ENCODE results near the gene GPC6.
A peak's percentile ranks its signal among the peaks of the same experiment; 100 is the strongest.

The GPC6 gene

DNA sequence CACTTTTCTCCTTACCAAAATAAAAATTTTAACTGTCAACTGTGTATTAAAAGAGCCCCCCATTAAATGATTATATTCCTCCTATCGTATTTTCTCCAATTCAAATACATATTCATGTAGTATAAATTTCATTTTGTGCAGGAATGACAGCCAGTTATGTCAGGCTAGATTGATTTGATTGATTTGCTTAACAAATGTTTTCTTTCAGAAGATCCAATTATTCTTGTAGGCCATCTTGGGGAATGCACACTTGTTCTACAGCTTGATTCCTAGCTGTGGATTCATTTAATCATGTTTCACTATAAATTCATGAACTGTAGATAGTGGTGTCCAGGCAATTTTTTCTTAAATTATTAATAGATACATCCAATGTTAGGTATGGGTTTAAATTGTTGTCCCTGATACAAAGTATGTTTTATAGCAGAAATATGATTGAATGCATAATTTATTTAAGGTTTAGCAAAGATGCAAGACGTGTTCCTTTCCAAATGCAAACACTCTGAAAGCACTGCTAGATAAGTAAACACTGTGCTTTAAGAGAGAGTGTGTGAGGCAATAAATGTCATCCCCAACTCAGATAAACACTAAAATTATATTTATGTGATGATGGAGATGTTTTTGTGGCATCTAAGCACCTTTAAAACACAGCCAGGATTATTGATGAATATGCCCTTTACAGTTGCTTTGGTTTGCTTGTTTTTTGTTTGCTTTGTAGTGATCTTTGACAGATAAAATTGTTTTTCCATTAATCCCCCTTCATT lies 721.7 kb downstream of the GPC6 start:
- DNase-seq: no peak

DNA sequence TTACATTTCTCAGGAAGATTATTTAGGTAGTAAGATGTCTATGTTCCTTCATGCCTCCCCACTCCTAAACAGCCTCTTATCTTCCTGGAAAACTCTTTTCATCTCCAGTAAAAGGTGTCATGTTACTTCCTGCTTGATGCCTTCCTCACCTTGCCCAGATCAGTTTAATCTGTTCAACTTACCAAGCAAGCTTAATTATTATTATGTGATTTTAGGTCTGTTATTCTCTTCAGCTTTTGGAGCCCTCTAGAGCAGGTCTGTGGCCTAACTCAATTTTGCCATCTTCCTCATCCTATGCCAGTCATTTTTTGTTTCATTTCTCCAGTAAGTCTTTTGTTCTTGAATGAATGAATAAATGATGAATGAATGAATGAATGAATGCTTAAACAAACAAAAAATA lies 724.5 kb downstream of the GPC6 start:
- no peak for DNase-seq

DNA sequence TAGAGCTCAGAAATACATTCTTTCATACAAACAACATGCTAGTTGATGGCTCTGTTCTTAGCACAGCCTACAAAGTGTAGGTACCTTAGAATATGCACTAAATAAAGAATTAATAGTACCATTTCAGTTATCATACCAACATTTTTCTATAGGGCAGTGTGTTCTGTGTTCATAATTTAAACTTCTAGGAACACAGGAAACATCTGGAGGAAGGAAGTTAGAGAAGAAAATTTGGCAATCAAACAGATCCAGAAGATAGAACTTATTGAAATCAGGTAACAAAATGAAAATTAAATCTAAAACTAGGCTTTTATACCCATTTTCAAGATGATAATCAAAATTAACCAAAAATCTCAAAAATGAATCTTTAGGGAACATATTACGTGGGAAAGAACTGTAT lies 725.3 kb downstream of the GPC6 start:
- DNase-seq: no peak

DNA sequence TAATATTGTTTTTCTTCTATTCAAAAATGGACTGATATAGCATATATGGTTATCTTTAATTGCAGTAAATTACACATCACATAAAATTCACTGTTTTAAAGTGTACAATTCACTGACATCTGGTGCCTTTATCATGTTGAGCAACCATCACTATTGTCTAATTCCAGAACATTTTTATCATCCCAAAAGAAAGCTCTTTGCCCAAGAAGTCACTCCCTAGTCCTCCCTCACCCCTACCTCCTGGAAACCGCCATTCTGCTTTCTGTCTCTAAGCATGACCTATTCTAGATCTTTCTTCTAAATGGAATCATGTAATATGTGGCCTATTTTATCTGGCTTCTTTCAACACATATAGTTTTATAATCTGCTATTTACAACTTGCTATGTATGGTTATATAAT lies 727.2 kb downstream of the GPC6 start:
- DNase-seq: no peak

DNA sequence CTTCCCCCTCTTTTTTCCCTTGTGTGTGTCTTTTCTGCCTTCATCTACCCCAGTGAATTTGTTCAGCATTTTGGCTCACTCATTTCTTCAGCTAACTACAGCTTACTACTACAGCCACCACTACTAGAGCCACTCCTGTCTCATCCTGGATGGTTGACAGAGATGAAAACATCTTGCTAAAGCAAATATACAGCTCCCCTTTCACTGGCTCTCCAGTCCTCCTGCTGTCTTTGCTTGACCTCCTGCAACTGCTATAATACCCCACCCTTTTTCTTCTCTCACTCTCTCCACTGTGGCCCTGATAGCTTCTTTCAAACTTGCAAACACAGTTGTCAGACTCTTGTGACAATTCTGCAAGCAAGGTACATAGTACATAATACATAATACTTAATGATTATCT lies 729.3 kb downstream of the GPC6 start:
- no peak for DNase-seq

DNA sequence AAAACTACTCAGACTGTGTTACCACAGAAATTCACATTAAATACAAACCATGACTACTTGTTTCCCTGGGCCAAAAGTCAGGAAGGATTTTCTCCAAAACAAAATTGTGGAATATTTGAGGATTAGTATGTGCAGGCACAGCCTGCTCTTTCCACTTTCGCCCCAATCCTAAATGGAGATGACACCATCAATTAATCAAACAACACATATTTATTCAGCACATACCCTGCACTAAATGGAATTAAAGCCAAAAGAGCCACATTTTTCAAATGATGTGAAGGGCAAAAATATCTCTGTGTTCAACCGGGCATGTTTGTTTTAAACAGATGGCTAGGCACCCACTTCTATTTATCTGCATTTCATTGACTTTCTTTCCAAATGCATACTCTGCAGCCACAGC lies 729.8 kb downstream of the GPC6 start:
- DNase-seq: no peak

DNA sequence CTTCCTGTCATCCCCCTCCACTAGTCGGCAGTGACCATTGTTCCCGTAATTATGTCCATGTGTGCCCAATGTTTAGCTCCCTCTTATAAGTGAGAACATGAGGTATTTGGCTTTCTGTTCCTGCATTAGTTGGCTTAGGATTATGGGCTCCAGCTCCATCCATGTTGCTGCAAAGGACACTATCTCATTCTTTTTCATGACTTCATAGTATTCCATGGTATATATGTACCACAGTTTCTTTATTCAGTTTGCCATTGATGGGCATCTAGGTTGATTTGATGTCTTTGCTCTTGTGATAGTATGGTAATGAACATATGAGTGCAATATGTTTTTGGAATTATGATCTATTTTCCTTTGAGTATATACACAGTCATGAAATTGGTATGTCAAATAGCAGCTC lies 730.8 kb downstream of the GPC6 start:
- DNase-seq: no peak

DNA sequence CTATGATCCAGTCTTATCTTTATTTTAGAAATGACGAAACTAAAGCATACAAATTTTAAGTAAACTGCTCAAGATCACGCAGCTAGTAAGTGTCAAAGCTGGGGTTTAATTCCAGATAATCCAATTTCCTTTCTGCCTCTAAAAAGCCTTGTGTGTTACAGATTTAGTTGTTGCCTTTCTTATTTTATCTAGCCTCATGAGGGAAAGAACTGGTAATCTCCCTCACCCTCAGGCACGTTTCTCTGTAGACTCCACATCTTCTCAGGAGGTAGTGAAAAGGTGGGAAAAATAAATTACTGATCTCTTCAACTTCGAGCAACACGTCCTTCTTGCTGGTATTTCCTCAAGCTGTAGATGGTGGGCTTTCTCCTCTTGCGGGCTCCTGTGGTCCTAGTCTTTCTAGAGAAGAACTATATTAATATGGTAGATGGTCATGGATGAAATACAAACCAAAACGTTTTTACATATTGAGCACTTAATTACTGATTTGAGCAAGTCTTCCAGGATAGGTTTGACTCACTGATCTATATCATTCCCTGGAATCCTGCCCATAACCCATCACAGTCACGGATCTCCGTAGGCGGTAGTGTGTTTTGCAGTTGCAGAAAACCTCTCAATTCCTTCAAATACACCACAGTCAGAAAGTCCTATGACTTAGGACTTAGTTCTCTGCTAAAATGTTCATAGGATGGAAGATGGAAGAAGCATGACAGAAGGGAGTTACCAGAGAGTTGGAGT lies 733.4 kb downstream of the GPC6 start:
- no peak for DNase-seq

DNA sequence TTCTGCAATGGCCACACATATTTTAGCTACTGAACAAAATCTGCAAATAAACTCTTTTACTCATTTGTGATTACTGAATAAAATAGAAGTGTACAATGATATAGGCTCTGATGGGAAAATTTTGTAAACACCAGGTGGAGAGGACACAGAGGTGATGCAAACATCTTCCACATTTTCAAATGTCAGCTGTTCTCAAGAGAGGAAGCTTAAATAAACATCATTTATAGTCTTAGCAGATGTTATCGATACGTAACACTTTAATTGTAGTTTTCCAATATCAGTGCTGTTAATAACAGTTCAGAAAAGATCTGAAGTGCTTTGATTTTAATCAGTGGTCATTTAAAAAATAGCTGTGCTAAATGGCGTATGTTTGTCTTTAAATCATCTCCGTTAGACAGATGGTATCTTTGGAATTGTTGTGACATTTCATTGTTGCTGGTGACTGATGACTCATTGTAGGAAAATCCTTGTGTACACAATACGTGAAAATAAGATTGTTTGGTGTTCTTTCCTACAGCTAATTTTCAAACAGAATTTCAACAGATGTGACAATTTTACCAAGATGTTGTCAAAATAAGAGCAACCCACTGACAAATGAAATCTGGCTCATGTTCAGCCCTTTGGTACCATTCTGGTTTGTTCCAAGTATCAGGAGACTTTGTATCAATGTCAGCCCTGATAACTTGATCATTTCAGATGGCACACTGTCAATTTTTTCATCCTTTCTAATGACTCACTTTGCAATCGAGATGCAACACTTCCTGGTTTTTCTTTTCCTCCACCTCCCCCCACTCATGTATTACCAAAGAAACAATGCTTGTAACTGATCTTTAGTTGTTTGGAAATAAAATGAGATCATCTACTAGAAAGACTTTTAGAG lies 736.9 kb downstream of the GPC6 start:
- peak; percentile 71 for DNase-seq

DNA sequence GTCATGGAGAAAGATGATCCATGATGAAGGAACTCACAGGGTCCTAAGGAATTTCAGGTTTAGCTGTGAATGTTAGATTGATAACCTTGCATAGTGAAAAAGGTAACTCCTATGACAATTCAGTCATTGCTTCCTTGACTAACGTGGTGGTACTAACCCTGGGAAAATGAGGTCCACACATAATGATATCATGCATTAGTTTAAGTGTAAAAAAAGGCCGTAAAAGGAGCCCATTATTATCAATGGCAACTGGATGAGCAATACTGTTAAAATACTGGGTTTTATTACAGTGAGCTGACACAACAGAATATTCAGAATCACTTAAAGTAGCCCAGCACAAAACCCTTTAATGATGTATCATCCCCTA lies 737.5 kb downstream of the GPC6 start:
- DNase-seq: peak; percentile 1

DNA sequence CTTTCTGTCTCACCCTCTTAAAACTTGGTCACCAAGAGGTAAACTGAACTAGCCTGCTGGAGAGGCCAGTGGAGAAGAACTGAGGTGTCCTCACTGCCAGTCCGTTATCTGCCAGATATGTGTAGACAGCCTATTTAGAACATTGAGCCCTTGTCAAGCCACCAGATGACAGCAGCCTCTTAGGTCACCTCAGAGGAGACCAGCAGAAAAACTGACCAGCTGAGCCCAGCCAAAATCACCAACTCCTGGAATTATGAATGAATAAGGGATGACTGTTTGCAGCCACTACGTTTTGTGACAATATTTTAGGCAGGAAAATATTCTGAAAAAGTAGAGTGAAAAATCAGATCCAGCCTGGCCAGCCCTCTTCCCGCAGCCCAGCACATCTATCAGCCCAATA lies 739.0 kb downstream of the GPC6 start:
- no peak for DNase-seq

DNA sequence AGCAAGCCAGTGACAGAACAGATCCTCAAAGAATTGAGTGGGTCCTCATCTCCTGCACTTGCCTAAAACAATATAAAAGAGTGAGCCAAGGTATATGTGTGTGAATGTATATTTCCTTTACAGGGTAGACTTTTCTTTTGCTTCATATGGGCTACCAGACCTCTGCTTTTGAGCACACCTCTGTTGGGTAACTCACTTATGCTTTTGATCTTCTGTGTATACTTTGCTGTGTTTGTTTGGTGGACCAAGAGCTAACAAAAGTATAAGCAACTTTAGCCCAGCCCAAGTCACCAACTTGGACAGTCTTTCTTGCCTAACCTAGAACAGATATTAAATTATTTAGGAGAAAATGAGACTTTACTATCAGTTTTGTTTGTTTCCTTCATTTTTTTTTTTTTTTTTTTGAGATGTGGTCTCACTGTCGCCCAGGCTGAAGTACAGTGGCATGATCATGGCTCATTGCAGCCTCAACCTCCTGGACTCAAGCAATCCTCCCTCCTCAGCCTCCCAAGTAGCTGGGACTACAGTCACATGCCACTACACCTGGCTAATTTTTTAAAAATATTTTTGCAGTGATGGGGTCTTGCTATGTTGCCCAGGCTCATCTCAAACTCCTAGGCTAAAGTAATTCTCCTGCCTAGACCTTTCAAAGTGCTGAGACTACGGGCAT lies 739.8 kb downstream of the GPC6 start:
- DNase-seq: no peak

DNA sequence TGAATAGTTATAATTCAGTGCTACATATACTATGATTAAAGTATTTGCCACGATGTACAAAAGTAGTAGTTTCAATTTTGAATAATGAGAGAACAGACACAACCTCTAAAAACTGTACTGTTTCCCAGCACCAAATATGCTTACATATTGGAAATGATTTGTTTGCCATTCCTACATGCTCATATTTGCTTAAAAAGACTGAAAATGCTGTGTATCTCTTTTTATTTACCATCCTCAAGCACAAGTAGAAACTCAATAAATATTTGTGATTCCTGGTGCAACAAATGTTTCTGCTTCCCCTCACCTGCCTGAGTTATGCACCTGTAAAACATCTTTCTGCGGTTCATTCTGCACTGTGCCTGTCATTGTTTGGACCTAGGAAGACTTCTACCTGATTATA lies 740.7 kb downstream of the GPC6 start:
- DNase-seq: no peak

DNA sequence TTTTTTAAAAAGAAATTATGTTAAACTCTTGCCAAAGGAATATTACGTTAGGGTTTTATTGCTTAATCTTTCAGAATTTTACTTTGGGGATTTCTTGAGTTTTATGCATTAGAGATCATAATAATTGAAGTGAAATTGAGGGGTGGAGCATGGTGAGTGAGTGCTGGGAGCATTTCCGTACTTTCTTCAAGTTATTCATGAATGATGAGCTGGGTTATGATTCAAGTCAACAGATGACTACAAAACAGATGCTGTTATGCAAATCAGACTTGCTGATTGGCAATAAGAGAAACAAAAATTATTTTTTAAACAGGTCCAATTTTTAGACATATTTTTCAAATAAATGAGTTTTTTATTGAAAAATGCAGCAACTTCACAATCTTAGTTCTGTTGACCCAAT lies 748.6 kb downstream of the GPC6 start:
- DNase-seq: no peak

DNA sequence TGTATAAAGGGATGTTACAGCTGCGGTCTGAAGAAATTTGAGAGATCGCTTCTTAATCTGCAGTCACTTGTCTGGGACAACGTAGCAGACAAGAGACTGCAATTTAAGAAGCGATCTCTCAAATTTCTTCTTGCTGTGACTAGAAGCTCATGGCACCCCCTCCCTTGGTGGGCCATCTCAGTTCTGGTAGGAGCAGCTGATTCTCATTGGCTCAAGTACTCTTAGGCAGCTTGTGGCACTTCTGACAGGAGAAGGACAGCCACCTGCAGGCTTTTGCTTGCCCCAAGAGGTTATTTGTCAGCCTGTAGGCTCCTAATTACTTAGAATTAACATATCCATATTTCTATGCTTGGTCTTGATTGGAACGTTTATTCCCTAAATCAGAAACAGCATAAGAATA lies 749.9 kb downstream of the GPC6 start:
- DNase-seq: no peak

DNA sequence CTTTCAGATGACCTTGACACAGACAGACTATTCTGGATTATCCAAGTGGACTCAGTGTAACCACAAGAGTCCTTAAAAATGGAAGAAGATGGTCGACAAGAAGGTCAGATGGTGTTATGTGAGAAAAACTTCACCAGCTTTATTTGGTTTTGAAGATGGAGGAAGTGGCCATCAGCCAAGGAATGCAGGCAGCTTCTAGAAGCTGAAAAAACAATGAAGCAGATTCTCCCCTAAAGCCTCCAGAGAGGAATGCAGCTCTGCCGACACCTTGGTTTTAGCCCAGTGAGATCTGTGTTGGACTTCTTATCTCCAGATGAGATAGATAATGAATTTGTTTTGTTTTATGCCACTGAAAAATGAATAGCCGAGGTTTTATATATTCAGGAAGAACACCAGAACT lies 751.4 kb downstream of the GPC6 start:
- peak; percentile 47 for DNase-seq

DNA sequence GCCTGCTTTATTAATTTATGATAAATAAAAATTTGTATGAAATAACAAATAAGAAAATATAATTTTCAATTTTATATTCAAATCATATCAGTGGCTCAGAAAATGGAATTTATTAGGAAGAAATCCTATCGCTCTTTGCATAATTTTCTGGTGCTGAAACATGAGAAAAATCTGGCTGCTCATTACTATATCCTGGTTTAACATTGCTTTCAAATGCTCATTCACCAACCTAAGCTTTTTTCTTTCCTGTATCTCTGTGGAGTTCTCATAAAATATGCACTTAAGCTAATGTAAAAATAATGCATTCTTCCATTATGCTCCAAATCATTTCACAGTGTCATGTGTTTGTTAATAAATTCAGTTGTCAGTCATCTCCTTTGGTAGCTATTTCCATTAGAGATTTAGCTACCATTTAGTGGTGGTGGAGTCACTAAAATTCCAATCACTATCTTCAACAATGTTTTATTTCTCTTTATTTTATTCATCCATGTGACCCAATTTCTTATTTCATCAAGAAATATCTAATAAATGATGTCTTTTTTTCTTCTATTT lies 754.9 kb downstream of the GPC6 start:
- no peak for DNase-seq

DNA sequence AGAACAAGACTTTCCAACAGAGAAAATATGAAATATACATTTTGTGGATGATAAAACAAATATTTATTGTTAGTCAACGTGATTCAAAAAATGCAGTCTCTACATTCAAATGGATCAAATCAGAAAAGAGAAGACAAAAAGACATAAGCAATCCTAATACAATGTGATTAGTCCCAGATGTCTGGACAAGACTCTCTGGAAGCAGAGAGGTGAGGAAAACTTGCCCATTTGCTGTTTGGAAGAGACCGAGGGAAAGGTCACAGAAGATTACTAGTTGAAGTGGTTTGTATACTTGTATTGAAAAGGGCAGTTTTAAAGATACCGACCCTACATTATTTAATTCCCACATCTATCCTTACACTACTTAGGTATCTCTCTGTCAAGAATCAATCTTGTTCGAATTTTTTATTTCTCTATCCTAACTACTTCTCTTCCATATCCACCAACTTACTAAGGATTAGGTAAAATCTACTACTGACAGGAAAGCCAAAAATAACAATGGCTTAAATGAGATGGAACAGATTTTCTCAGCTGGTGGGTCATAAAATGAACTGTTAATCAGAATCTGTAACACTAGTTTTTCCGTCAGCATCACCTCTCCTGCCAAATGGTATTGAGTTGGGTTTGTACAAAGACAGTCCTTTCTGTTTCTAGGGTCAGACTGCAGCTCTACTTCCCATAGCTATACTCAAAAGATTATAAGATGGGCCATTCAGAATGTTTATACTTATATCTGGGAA lies 755.7 kb downstream of the GPC6 start:
- DNase-seq: no peak

DNA sequence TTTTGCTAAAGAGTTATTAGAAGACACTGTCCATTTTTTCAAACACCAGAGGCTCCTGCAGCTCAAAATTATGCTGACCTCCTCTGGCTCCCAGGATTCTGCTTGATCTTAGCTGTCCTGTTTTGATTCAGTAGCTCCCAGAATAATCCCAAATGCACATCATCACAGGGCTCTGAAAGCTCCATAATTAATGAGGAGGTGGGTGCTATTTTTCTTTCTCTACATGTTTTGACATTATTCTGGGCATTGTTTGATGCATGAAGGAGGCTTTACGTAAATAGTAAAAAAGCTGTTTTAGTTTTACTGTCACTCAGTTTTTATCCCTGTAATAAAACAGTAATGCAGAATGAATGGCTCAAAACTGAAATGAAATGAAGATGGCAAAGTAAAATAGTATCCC lies 757.4 kb downstream of the GPC6 start:
- no peak for DNase-seq

DNA sequence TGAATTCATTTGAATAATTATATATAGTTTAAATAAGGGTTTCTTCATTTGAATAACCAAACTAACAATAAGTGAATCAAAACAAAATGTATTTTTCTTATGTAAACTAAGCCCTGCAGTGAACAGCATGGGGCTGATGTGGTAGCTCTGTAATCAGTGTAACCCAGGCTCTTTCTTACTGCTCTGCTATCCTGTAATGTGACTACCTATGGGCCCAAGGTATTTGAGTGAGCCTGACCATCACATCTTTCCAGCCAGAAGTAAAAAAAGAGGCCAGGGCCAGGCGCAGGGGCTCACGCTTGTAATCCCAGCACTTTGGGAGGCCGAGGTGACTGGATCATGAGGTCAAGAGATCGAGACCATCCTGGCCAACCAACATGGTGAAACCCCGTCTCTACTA lies 758.3 kb downstream of the GPC6 start:
- no peak for DNase-seq

DNA sequence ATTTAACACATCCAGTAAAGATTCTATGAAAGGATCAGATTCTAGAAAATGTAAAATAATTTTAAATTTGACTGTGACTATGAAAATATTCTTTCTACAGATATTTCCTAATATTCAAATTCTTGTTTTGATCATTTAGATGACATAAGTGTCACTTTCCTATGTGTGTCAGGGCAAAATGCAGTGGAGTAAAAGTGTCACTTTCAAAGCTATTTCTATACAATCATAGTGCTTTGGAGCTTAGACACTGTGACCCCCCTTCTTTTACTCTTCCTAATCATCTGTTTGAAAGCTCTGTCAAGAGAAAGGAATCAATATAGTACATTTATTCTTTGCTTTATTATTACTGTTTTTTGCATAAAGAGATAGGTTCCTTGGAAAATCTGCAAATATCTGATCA lies 760.9 kb downstream of the GPC6 start:
- no peak for DNase-seq

DNA sequence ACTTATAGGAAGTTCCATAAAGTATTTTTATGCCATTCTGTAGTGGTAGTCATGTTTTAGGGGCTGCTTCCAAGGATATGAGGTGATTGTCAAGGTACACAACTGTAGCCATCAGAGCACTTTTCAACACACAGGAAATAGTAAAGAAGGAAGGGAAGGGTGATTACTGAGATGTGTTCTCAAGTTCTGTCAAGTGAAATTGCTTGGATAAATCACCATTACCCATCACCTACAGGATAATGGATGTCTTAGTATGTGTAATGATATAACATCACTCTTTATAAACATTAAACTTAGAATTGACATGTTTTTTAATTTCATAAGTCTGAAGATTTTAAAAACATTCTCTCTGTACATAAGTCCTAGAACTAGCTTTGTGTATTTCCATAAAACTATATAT lies 765.0 kb downstream of the GPC6 start:
- no peak for DNase-seq

Data from fibroblast of skin of back (primary cell).